COR-L47 (cell line): ENCODE data around the gene ANKRD55.
"Not testable (repeated sequence)": the region's sequence is repeated elsewhere in the genome, so short reads cannot be mapped to it uniquely, and the experiment has no call there.

Experiments
- DNase-seq: peaks from one replicate; lab custom pipeline; 2025; lab: John Stamatoyannopoulos, UW

ANKRD55 gene

GRCh38 chr5:56144211-56144610, 88.9 kb downstream of the ANKRD55 start:
- no peak for DNase-seq

- no peak for DNase-seq
Observed at GRCh38 chr5:56143373-56143714, 89.8 kb downstream of the ANKRD55 start.

- no peak for DNase-seq
Observed at GRCh38 chr5:56142614-56143372, 90.3 kb downstream of the ANKRD55 start.

- no peak for DNase-seq
Observed at GRCh38 chr5:56142233-56142613, 90.9 kb downstream of the ANKRD55 start.

GRCh38 chr5:56140073-56140472, 93.1 kb downstream of the ANKRD55 start:
- DNase-seq, result no peak

- no peak for DNase-seq
Observed at GRCh38 chr5:56130664-56131063, 102.5 kb downstream of the ANKRD55 start.

- no peak for DNase-seq
Observed at GRCh38 chr5:56129288-56129687, 103.8 kb downstream of the ANKRD55 start.

GRCh38 chr5:56128113-56128512, 105.0 kb downstream of the ANKRD55 start:
- DNase-seq, result no peak

GRCh38 chr5:56126487-56127179, 106.5 kb downstream of the ANKRD55 start:
- DNase-seq, result no peak

GRCh38 chr5:56123531-56124243, 109.4 kb downstream of the ANKRD55 start:
- DNase-seq, result no peak

- not testable (repeated sequence) for DNase-seq
Observed at GRCh38 chr5:56122360-56122985, 110.7 kb downstream of the ANKRD55 start.

GRCh38 chr5:56119050-56119449, 114.1 kb downstream of the ANKRD55 start:
- DNase-seq, result no peak

GRCh38 chr5:56116599-56117141, 116.5 kb downstream of the ANKRD55 start:
- no peak for DNase-seq

- no peak for DNase-seq
Observed at GRCh38 chr5:56115589-56115988, 117.5 kb downstream of the ANKRD55 start.

GRCh38 chr5:56112526-56113121, 120.5 kb downstream of the ANKRD55 start:
- no peak for DNase-seq

- no peak for DNase-seq
Observed at GRCh38 chr5:56111404-56111781, 121.7 kb downstream of the ANKRD55 start.

- DNase-seq, result no peak
Observed at GRCh38 chr5:56110646-56111403, 122.3 kb downstream of the ANKRD55 start.

- no peak for DNase-seq
Observed at GRCh38 chr5:56108246-56108645, 124.9 kb downstream of the ANKRD55 start.

GRCh38 chr5:56106837-56107236, 126.3 kb downstream of the ANKRD55 start:
- DNase-seq, result no peak

- no peak for DNase-seq
Observed at GRCh38 chr5:56105511-56106291, 127.4 kb downstream of the ANKRD55 start.
